Stimulated activated naive CD4-positive, alpha-beta T cell (primary cell): Measurements from ENCODE around the gene CAMSAP1.

ENCODE experiments used
- DNase-seq, 6 experiments: peaks; one replicate each; lab custom pipeline; 2025; lab: John Stamatoyannopoulos, UW

CAMSAP1 gene

GRCh38 chr9:135939351-135940265 lies 32.3 kb upstream of the CAMSAP1 start:
- no peak for DNase-seq

DNA sequence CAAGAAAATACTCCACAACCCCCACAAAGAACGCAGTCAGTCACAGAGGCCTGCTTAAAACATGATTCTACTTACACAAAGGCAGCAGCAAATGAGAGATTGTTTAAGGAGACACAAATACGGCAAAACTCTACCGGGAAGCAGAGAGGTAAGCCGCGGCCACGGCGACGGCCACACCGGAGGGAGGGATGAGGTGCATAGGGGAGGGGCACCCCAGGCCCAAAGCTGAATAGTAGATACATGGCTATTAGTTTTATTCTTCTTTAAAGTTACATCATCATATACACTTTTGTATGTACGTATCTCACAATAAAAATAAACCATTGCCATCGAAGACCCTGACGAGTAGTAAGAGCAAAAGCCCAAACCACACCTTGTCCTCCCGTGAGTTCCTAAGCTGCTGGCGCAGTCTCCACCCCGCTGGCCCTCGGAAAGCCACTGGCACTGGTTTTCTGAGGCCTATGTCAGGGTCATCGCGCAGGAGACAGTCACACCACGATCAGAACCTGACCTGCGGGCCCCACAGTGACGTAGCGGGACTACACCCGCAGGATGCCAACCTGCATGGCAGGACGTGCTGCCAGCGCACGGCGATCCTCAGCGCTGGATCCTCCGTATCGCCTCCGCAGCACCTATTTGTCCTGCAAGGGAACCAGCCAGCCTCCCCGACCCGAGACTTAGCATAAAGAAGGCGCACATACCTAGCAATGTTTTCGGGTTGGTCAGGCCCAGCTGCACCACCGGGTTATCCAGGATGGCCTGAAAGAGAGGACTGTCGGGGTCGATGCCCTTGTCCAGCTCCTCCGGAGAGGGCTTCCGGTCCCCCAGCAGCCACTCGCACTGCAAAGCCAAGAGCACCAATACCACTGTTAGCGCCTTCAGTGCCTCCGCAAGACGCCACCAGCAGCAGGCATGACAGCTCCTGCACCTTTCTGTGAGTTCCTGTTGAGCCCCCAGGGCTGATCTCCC lies 30.5 kb upstream of the CAMSAP1 start:
- no peak for DNase-seq

DNA sequence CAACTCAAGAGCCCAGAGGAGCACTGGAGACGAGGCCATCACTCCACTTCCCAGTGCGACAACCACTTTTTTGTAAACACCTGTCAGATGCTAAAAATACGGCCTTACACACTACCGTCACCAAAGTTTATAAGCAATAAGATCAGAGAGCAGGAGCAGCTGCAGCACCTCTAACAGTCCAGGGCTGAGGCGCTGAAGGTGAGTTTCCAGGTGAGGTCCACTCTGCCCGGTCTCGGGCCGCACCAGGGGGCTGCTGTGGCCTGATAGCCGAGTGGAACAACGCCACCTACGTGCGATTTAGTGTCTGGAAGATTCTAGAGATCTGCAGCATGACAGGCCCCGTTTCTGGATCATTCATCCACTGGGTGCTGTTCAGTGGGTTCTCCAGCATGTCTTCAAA lies 25.8 kb upstream of the CAMSAP1 start:
- no peak for DNase-seq

DNA sequence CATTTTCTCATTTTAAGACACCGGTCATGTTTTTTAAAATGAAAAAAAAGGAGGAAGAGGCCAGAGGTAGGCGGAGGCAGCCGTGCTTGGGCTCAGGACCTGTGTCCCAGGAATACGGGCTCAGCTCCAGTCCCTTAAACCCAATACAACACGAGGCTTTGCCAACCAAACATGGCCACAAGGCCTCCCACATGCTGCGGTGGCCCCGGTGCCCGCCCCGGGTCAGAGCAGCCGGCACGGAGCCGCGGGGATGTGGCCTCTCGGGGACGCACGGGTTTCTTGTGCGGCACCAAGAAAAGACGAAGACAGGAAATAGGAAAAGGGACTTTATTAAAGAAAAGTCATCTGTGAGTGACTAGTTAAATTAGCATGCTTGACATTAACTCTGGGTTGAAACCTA lies 25.3 kb upstream of the CAMSAP1 start:
- no peak for DNase-seq

DNA sequence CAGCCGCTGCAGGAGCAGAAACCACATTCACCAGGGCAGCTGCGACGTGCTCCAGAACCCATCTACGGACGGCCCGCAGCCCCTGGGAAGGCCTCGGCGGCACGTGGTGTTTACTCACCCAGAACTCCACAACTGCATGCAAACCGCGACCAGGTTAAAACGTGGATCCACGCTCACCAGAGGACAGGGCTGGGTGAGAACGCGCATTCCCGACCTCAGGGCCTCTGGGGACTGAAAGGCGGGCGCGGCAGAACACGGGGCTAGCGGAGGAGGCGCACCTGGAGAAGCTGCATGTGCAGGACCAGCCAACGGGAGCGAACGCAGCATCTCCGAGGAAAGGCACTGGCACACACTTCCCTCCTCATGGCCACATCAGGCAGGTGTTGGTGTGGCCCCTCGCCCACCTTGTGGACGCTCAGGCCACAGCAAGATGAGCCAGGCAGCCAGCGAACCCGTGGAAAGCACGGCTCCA lies 24.0 kb upstream of the CAMSAP1 start:
- DNase-seq = no peak

GRCh38 chr9:135930446-135931345 lies 23.4 kb upstream of the CAMSAP1 start:
- DNase-seq = no peak

GRCh38 chr9:135929656-135930445 lies 22.5 kb upstream of the CAMSAP1 start:
- DNase-seq = no peak

DNA sequence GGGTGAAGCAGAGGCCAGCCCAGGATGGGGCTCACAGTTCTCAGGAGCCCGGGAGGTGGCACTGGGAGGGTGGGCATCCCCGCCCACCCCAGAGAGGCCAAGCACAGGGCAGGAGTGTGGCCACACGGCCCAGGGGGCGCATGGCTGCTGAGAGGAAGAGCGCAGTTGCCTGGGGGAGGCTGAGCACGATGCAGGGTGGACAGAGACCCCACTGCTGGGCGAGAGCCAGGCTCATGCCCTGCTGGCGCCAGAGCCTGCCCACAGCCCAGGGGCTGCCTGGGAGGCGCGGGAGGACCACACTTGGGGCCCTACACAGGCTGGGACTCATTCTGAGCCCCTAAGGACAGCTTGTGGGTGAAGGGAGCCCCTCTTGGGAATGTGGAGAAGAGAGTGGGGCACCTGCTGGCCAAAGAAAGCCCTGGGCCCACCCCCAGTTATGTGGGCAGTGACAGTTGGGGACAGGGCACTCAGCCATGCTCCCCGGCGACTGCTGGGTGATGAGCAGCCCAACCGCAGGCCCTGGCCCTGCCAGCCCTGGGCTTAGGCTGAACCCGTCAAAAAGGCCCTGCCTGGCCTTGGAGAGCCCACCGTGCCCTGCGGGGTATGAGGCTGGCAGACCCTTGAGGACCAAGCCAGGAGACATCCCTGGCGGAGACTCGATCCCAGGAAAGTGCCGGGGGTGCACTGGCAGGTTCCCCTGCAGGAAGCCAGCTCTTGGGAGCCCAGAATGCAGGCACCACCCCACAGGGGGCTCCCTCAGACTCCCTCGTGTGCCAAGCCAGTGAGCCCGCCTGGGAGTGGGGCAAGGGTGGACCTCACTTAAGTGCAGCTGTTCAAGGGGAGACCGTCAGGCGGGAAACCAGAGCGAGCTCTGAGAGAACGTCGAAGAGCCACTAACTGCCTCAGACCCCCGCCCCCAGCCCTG lies 21.6 kb upstream of the CAMSAP1 start:
- DNase-seq = no peak

DNA sequence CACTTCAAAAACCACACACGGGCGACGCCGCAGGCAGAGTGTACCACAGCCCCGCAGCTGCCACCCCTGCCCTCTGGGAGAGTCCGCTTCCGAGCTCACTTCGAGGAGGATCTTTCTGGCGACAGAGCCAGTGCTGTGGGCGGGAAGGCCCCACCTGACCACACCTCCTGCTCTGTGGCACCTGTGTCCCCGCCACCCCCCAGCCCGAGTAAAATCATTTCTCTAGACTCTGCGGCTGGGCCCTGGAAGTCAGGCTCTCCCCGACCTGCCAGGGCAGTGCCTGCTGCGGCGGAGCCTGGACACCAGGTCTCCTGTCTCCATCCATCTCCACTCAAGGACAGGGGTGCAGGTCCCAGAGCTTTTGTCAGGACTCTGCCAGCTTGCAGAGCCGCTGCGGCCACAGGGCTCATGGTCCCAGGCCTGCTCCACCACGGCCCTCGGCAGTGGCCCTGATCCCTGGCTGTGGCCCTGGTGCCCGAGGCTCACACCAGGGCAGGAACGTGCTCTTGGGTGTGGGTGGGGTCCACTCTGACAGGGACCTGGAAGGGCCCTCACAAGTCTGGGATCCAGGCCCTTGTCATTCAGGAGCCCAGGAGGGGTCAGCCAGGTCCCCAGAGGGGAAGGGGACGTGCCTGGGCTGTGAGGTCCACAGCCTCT lies 20.9 kb upstream of the CAMSAP1 start:
- DNase-seq = no peak

GRCh38 chr9:135927195-135928013 lies 20.1 kb upstream of the CAMSAP1 start:
- no peak for DNase-seq

DNA sequence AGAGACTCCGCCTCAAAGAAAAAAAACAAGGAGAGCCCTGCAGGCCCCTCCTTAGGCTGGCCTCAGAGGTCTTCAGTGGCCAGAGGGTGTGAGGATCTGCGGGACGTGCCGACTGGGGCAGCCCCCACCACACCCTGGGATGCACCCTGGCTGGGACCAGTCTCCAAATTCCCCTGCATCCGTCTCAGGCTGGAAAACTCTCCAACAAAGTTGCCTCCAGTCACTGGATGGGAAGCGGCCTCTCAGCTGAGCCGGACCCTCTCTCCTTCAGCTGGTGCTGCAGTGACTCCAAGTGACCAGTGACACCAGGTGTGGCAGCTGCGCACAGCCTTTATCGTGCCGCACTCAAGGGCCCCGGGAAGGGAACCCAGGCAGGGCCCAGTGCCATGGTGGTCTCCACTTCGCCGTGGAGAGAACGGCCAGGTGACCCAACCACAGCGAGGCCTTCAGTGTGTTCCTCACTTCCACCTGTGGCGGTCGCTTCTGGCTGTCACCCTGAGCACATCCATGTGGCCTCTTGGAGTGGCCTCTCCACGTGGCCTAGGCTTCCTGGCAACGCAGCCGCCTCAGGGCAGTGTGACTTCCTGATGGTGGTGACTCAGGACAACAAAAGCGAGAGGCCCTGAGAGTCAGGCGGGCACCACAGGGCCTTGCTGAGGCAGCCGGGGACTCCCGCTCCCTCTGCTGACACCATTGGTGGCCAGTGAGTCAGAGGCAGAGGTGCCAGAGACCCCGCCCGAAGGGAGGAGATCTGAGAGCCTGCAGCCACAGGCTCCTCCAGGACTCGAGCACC lies 19.3 kb upstream of the CAMSAP1 start:
- DNase-seq = no peak

DNA sequence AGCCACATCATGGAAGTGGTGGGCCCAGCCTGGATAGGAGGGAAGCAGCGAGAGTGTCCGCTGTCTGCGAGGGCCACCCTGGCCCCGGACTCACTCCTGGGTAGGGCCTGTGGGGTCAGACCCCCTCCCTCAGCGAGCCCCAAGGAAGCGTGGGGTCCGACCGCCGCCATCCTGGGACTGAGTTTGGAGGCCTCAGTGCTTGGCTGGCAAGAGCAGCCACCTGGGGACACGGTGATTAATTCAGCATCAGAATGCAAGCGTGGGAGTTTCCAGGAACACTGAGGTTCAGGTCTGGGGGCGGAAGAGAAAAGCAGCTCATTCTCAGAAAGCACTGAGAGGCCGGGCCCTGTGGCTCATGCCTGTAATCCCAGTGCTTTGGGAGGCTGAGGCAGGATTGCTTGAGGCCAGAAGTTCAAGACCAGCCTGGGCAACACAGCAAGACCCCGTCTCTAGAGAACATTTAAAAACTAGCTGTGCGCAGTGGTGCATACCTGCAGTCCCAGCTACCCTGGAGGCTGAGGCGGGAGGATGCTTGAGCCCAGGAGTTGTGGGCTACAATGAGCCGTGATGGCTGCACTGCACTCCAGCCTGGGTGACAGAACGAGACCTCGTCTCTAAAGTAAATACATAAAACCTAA lies 18.3 kb upstream of the CAMSAP1 start:
- no peak for DNase-seq

- no peak for DNase-seq
Measured at GRCh38 chr9:135924628-135925338, 17.4 kb upstream of the CAMSAP1 start.

- DNase-seq = no peak
Measured at GRCh38 chr9:135923508-135923907, 16.2 kb upstream of the CAMSAP1 start.

DNA sequence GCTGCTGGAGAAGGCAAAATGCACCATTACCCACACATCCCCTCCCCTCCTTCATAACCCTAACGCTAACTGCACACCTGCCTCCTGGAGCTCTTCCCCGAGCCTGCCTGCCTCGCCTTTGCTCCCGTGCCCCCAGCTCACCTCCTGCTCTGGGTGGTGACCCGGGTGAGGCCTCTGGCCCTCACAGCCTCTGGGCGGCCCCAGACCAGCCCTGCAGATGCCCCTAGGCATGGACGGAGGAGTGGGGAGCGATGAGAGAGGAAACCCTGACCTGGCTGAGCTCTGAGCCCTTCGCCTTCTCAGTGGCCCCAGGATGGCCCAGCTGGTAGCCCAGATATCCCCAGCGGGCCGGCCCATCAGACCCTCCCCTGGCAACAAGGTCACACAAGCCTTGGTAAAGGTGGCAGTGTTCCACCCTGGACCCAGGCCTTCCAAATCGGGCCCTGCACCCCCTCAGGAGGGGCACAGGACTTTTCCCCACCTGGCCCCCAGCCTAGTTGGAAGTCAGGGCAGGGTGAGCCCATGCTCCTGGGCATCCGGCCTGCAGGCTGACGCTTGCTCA lies 14.5 kb upstream of the CAMSAP1 start:
- DNase-seq = no peak
